Stomach smooth muscle (tissue), 2 donors: Measurements from ENCODE around the gene CKB.

Experiments
- H3K27ac ChIP-seq: one replicate; pipeline ENCODE4 v1.7.0; 2013; ENCODE audit warnings: mild to moderate bottlenecking, low read length, inconsistent platforms
- H3K27me3 ChIP-seq, 2 donors: one replicate each; pipeline ENCODE4 v1.7.0; 2013; ENCODE audit warnings: low read length in 2 of 2; ENCODE audit not compliant: insufficient read depth in 2 of 2, control insufficient read depth in 1 of 2
- H3K36me3 ChIP-seq, 2 donors: one replicate each; pipeline ENCODE4 v1.7.0; 2013; ENCODE audit warnings: low read length in 2 of 2; ENCODE audit not compliant: control insufficient read depth in 2 of 2, insufficient read depth in 2 of 2
- H3K4me1 ChIP-seq: one replicate; pipeline ENCODE4 v1.7.0; 2013; ENCODE audit warnings: low read length; ENCODE audit not compliant: control insufficient read depth, insufficient read depth
- H3K4me3 ChIP-seq, 2 donors: one replicate each; pipeline ENCODE4 v1.7.0; 2013; ENCODE audit warnings: low read length in 2 of 2
- H3K9ac ChIP-seq, 2 donors: one replicate each; pipeline ENCODE4 v1.7.0; 2013; ENCODE audit warnings: low read length in 2 of 2, mild to moderate bottlenecking in 1 of 2
- H3K9me3 ChIP-seq, 2 donors: one replicate each; pipeline ENCODE4 v1.7.0; 2013; ENCODE audit warnings: low read length in 2 of 2; ENCODE audit not compliant: control insufficient read depth in 2 of 2
- donor health status: healthy.
- donor health status: Pancreatic carcinoma.

The CKB gene

DNA sequence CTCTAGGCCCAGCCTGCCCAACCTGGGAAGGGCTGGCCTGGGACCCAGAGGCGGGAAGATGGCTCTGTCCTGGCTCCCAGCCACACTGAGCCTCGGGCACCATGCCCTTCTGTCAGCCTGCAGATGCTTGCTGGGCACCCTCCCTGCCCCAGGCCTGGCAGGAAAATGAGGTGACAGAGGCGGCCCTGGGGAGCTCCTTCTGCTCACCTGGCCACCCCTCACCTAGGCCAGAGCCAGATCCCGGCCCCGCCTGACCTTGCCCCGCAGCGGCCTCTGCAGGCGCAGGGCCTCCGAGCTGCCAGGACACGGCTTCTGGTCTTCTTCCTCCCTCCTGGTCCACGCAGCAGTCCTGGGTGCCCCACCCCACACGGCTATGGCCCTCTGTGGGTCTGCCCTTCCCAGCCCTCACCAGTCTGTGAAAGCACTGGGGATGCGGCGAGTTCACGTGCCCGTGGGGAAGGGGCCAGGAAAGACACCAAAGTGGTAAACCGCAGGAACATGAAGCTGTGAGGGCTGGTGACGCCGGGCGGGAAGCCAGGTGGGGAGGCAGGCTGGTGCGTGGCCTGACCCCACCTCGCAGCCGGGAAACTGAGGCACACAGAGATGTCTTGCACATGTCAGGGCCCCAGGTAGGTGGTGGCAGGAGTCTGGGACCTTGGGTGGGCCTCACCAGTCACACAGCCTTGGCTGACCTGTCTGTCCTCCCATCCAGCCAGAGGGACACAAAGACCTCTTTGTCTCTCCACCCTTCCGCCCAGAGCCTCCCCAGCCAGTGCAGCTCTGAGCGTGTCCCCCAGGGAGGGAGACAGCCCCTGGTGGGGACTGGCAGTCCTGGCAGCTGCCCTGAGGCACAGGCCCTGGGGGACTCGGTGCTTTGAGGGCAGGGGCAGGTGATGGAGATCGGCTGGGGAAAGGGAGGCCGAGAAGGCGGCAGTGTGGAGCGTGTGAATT, 27.0 kb upstream of the CKB start:
- Histone ChIP-seq H3K4me3 (peak overlapping the region in 1 of 2 donors; percentile 66), H3K9ac (peak overlapping the region; percentile 68 to 88), H3K9me3 (no peaks in the 10 kb centered on the region)

DNA sequence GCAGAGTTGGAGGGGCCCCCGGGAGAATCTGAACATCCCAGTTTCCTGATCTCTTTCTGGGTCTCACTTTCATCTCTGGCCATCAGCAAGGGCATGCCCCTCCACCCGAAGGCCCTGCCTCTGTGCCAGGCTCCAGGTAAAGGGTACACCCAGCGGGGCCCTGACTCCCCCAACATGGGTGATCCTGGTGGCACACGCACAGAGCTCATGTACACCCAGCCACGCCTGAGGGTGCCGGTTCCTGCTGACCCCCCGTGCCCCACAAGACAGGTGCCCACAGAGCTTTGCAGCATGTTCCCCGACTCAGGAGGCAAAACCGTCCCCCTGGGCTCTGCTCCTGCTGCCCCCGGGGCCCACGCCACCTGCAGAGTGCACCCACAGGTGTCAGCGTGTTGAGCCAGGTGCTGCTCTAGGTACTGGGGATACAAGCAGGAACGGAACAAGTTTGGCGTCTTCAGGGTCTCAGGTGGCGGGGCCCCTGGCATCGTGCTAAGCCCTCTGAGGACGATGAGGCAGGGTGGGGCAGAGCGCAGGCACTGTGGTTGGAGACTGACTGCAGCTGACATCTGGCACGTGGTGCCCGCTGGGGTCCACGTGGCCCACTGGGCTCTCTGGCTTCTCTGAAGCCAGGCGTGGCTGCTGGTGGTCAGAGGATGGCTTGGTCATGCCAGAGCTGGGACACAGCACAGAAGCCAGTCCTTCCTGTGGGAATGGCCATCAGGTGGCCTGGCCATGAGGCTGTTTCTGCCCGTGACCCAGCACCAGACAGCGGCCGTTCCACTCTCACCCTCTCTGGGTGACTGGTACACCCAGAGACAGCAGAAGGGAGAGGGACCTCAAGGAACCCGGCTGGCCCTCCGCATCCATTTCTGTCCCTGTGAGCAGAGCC, 26.1 kb upstream of the CKB start:
- H3K4me1 ChIP-seq, result peaks cover 90% of the 10 kb centered on the region
- no peaks in the 10 kb centered on the region for H3K27me3 ChIP-seq
- peak overlapping the region in 1 of 2 donors; percentile 66 for H3K4me3 ChIP-seq
- no peaks in the 10 kb centered on the region for H3K36me3 ChIP-seq
- H3K27ac ChIP-seq, result peak overlapping the region; percentile 98
- peak overlapping the region; percentile 5 to 25 for H3K9ac ChIP-seq
- H3K9me3 ChIP-seq, result no peaks in the 10 kb centered on the region

More for the DNA sequence above, 27.0 kb upstream of the CKB start:
- Histone ChIP-seq H3K27me3 (no peaks in the 10 kb centered on the region), H3K27ac (peak overlapping the region; percentile 98), H3K36me3 (no peaks in the 10 kb centered on the region), H3K4me1 (peaks cover 86% of the 10 kb centered on the region)

DNA sequence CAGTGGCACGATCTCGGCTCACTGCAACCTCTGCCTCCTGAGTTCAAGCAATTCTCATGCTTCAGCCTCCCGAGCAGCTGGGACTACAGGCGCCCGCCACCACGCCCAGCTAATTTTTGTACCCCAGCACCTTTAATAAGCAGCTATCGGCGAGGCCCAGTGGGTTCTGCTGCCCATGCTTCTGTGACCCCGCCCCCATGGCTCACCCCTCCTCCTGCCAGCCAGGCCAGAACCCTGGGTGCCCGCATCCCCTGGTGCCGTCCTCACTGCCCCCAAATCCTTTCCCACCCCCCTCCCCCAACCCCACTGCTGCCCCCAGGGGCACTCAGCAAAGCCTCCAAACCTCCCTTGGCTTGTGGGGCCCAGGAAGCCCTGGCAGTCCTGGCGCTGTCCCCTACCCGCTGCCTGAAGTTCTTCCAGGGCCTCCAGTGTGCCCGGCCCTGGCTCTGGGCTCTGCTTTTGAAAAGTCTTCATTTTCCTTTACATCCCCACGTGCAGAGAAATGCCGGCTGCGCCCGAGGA, 25.4 kb upstream of the CKB start:
- Histone ChIP-seq H3K4me1 (peaks cover 90% of the 10 kb centered on the region), H3K36me3 (no peaks in the 10 kb centered on the region), H3K4me3 (no peak overlapping the region), H3K27ac (peak overlapping the region; percentile 98), H3K9me3 (no peaks in the 10 kb centered on the region), H3K9ac (no peak overlapping the region), H3K27me3 (no peaks in the 10 kb centered on the region)

DNA sequence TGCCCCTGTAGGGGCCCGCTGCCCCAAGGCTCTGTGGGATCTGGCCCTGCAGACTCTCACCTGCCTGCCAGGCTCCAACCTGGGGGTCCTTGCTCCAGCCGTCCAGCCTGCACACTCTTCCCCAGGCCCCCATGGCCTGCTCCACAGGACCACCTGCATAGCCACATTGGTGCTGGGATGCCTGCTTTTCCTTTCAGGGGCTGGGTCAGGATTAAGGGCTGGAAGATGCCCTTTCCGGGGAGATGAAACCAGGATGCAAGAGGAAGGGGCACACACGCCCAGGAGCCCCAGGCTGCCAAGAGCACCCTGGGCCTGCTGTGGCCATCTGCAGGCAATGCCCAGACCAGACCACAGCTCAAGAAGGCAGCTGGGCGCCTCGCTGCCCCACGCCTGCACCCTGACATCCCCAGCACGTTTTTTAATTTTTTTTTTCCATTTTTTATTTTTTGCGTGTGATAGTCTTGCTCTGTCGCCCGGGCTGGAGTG, 24.9 kb upstream of the CKB start:
- peaks cover 90% of the 10 kb centered on the region for H3K4me1 ChIP-seq
- no peak overlapping the region for H3K27ac ChIP-seq

DNA sequence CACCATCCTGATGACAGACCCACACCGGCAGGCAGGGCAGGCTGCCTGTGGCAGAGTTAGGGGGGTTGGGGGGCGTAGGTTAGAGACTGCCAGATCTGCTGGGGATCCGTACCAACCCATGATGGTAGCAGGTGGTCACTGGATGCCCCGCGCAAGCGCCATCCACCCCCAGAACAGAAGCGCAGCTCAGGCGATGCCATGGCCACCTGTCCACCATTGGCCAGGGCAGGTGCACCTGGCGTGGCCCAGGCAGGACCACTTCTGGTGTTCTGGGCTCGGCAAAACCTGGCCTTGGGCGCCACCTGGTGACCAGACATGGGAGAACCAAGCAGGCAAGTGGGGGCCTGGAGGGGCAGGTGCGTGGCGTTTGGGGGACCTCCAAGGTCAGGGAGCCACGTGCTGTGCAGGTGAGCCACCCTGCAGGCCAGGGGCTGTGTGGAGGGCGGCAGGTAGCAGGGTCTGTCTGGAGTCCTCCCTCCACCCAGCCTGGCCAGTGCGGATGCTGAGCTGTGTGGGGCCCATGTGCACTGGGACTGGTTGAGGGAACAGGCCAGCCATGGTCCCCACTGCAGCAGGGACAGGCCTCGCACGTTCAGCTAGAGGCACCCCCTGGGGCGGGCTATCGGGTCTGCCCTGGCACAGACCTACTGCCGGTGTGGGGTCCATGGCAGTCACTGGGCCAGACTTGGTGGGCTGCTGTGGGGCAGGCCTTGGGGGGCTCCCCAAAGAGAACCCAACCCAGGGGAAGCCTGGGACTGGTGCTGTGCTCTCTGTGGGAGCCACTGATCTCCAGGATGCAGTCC, 24.2 kb upstream of the CKB start:
- Histone ChIP-seq H3K9ac (no peak overlapping the region), H3K4me1 (peaks cover 90% of the 10 kb centered on the region)

More for the DNA sequence above, 24.9 kb upstream of the CKB start:
- Histone ChIP-seq H3K27me3 (no peaks in the 10 kb centered on the region), H3K36me3 (no peaks in the 10 kb centered on the region), H3K9ac (no peak overlapping the region), H3K4me3 (no peak overlapping the region), H3K9me3 (no peaks in the 10 kb centered on the region)

GRCh38 chr14:103545915-103546651, 23.5 kb upstream of the CKB start:
- Histone ChIP-seq H3K27ac (peak overlapping the region; percentile 37), H3K9ac (no peak overlapping the region), H3K4me3 (no peak overlapping the region), H3K27me3 (no peaks in the 10 kb centered on the region), H3K36me3 (no peaks in the 10 kb centered on the region), H3K9me3 (no peaks in the 10 kb centered on the region), H3K4me1 (peaks cover 90% of the 10 kb centered on the region)

More for the DNA sequence above, 24.2 kb upstream of the CKB start:
- no peaks in the 10 kb centered on the region for H3K9me3 ChIP-seq
- H3K27me3 ChIP-seq, result no peaks in the 10 kb centered on the region
- peak overlapping the region in 1 of 2 donors; percentile 29 for H3K4me3 ChIP-seq
- no peaks in the 10 kb centered on the region for H3K36me3 ChIP-seq
- H3K27ac ChIP-seq, result peak overlapping the region; percentile 37

DNA sequence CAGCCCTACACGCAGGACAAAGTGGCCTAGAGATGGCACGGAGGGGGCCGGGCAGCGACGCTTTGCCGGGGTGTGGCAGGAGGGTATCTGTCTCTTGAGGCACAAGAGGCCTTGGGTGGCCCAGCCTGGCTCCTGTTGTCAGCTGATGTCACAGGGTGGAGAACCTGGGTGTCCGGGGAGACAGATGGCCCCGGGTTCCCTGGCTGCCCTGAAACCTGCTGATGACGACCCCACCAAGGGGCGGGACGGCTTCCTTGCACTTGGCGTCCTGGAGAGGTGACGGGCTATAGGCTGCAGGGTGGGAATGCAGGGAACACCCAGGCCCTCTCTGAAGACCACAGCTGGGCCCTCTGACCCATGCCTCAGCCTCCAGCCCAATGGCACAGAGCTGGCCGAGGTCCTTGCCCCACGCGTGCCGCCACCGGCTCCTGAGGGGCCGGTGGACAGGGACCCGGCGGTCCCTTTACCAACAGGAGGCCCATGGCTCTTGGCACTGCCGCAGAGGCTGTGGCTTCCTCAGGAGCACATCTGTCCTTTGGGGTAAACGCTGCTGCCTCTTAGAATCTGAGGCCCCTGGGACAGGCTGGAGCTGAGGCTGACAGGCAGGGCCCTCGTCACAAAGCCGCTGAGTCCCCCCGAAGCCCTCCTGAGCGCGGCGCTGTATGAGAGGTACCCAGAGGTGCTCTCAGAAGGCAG, 22.7 kb upstream of the CKB start:
- no peak overlapping the region for H3K4me3 ChIP-seq
- no peaks in the 10 kb centered on the region for H3K27me3 ChIP-seq
- H3K27ac ChIP-seq, result peak overlapping the region; percentile 75
- no peaks in the 10 kb centered on the region for H3K9me3 ChIP-seq
- no peaks in the 10 kb centered on the region for H3K36me3 ChIP-seq
- H3K9ac ChIP-seq, result no peak overlapping the region
- H3K4me1 ChIP-seq, result peaks cover 90% of the 10 kb centered on the region

- Histone ChIP-seq H3K9me3 (no peaks in the 10 kb centered on the region), H3K9ac (no peak overlapping the region), H3K36me3 (no peaks in the 10 kb centered on the region), H3K27me3 (no peaks in the 10 kb centered on the region), H3K4me3 (no peak overlapping the region), H3K4me1 (peaks cover 88% of the 10 kb centered on the region), H3K27ac (peak overlapping the region; percentile 75)
These were observed 22.0 kb upstream of the CKB start for GRCh38 chr14:103544388-103545218.
